Smooth muscle cell (in vitro differentiated cells): Measurements from ENCODE around the gene NOTCH3. TPM values are rescaled to one million over a fixed set of nuclear protein-coding genes. Genes with fewer than 3 reads are reported as not detected.

Experiments
- DNase-seq: peaks from one replicate; lab custom pipeline; 2025; ENCODE audit not compliant: unreplicated experiment; lab: John Stamatoyannopoulos, UW
- H2AFZ ChIP-seq: fragments of 200-600 bp; sonication (generic); 2 replicates; pipeline ENCODE4 v1.6.0; 2016; ENCODE audit warnings: antibody characterized with exemption, low read depth, mild to moderate bottlenecking
- H3F3A ChIP-seq: fragments of 200-600 bp; sonication (generic); 2 replicates; pipeline ENCODE4 v1.6.0; 2017; ENCODE audit warnings: antibody characterized with exemption, low read depth
- H3K27ac ChIP-seq: fragments of 200-600 bp; sonication (generic); 2 replicates; pipeline ENCODE4 v1.5.1; 2016; ENCODE audit warnings: low read depth, mild to moderate bottlenecking
- H3K27me3 ChIP-seq: fragments of 200-600 bp; sonication (generic); 2 replicates; pipeline ENCODE4 v1.6.1; 2016; ENCODE audit warnings: low read depth, mild to moderate bottlenecking
- H3K36me3 ChIP-seq: fragments of 200-600 bp; sonication (generic); 2 replicates; pipeline ENCODE4 v1.5.1; 2016; ENCODE audit warnings: low read depth
- H3K4me1 ChIP-seq: fragments of 200-600 bp; sonication (generic); 2 replicates; pipeline ENCODE4 v1.5.1; 2016; ENCODE audit warnings: low read depth
- H3K4me2 ChIP-seq: fragments of 200-600 bp; sonication (generic); 2 replicates; pipeline ENCODE4 v1.6.0; 2016; ENCODE audit warnings: mild to moderate bottlenecking
- H3K4me3 ChIP-seq: fragments of 200-600 bp; sonication (generic); 2 replicates; pipeline ENCODE4 v1.5.1; 2016; ENCODE audit warnings: mild to moderate bottlenecking
- H3K79me2 ChIP-seq: fragments of 200-600 bp; sonication (generic); 2 replicates; pipeline ENCODE4 v1.6.0; 2016; ENCODE audit warnings: low read depth, mild to moderate bottlenecking
- H3K9ac ChIP-seq: fragments of 200-600 bp; sonication (generic); 2 replicates; pipeline ENCODE4 v1.6.0; 2016; ENCODE audit warnings: low read depth
- H3K9me3 ChIP-seq: fragments of 200-600 bp; sonication (generic); replicated peaks from 2 replicates; pipeline ENCODE4 v1.5.1; 2016; ENCODE audit warnings: low read depth
- H4K20me1 ChIP-seq: fragments of 200-600 bp; sonication (generic); 2 replicates; pipeline ENCODE4 v1.6.0; 2016; ENCODE audit warnings: low read depth
- WGBS: methylation state at CpG from one replicate; pipeline ENCODE4 v1.1.7; 2016; ENCODE audit warnings: low lambda C conversion rate; 5-methylcytosine and 5-hydroxymethylcytosine counted together
- polyA plus RNA-seq: library from polyadenylated mRNA; unstranded; fragments of >200 nt; fragmentation: Nextera tagmentation; extraction: Ambion mirVana; gene quantifications from 2 replicates; pipeline ENCODE4 v1.2.1, GENCODE V29; 2016
- total RNA-seq: library from RNA; depleted of rRNA; stranded (reverse); fragments of >200 nt; gene quantifications from 2 replicates; pipeline ENCODE4 v1.2.3, GENCODE V29; 2014
- TF ChIP-seq, protein P1 (sequence below): fragments of 200-600 bp; sonication (generic); IDR thresholded peaks from 2 replicates; pipeline ENCODE4 v1.5.1; 2017; ENCODE audit warnings: borderline replicate concordance, mild to moderate bottlenecking, antibody characterized with exemption; ENCODE audit not compliant: insufficient read depth, poor library complexity, severe bottlenecking

NOTCH3 gene
- total and polyA plus RNA-seq, 2 experiments from 2014 or later = 72.0 to 92.5 TPM

DNA sequence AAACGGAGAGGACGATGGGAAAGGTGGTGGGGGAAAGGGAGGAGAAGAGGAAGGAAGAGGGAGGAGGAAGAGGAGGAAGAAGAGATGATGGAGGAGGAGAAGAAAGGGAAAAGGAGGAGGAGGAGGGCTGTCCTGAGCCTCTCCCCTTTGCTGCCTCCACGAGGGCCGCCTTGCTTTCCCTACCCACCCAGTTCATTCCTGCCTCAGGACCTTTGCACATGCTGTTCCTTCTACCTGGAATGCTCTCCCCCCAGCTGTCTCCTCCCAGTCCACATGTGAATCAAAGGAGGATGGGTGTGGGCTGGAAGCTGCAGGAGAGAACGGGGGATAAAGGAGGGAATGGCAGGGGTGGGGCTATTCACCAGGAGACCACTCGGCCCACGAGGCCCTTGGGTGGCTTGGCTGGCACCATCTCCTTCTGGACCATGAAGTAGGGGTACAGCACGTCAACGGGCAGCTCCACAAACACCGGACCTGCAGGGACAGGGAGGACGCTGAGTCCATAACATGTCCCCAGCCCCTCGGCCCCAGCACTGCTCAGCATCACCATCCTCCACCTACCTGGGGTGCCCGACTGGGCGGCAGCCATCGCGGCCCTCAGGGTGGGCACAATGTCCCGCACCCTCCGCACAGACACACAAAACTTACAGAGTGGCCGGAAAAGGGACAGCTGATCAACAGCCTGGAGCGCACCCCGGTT lies 78.3 kb downstream of the NOTCH3 start:
- TF ChIP-seq, protein P1, sequence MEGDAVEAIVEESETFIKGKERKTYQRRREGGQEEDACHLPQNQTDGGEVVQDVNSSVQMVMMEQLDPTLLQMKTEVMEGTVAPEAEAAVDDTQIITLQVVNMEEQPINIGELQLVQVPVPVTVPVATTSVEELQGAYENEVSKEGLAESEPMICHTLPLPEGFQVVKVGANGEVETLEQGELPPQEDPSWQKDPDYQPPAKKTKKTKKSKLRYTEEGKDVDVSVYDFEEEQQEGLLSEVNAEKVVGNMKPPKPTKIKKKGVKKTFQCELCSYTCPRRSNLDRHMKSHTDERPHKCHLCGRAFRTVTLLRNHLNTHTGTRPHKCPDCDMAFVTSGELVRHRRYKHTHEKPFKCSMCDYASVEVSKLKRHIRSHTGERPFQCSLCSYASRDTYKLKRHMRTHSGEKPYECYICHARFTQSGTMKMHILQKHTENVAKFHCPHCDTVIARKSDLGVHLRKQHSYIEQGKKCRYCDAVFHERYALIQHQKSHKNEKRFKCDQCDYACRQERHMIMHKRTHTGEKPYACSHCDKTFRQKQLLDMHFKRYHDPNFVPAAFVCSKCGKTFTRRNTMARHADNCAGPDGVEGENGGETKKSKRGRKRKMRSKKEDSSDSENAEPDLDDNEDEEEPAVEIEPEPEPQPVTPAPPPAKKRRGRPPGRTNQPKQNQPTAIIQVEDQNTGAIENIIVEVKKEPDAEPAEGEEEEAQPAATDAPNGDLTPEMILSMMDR = no peak
- peaks cover 19% of the 10 kb centered on the region for H3K79me2 ChIP-seq
- H3K27me3 ChIP-seq = no peaks in the 10 kb centered on the region
- peaks cover 4% of the 10 kb centered on the region for H3F3A ChIP-seq
- no peaks in the 10 kb centered on the region for H4K20me1 ChIP-seq
- H3K36me3 ChIP-seq = no peaks in the 10 kb centered on the region
- WGBS = 98% methylated on average over 21 of the region's 21 CpGs
- H3K4me2 ChIP-seq = no peak overlapping the region
- no peak overlapping the region for H3K9ac ChIP-seq
- no peak overlapping the region for H3K4me3 ChIP-seq
- peaks cover 7% of the 10 kb centered on the region for H3K4me1 ChIP-seq
- no peaks in the 10 kb centered on the region for H3K9me3 ChIP-seq
- H3K27ac ChIP-seq = no peak overlapping the region
- H2AFZ ChIP-seq = no peak overlapping the region
- no peak for DNase-seq

DNA sequence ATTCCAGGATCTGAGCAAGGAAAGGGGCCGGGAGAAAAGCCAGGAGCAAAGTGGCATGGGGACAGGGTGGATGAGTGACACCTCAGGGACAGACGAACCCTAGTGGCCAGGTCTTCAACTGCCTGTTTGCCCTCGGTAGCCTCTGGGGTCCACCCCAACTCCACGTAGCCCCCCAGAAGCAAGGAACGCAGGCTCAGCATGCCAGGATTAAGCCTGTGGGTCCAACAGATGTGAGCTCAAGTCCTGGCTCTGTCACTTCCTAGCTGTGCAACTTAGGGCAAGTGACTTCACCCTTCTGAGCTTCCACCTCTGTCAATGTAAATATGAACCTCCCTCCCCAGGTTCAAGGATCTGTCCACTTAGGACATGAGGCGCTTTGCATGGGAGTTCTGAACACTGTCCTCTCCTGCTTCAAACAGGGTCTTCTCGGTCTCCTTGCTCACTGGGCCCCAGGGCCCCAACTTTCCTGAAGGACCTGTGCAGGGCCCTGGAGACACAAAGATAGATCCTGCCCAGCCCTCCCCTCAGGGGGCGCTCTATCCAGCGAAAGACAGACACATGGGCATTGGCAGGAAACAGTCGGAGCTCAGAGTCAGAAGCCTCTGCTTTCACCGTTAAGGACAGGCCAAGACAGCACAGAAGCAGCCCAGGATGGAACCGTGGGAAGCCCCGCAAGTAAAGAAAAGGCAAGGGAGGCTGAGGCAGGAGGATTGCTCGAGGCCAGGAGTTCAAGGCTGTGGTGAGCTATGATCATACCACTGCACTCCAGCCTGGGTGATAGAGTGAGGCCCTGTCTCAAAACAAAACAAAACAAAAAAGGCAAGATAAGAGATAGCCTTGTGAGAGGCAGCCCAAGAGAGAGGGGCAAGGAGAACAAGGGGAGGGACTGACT lies 80.4 kb downstream of the NOTCH3 start:
- DNase-seq = no peak
- Histone ChIP-seq H3K79me2 (peaks cover 19% of the 10 kb centered on the region), H3K4me2 (no peak overlapping the region), H2AFZ (no peak overlapping the region), H3K27me3 (no peaks in the 10 kb centered on the region), H4K20me1 (peaks cover 3% of the 10 kb centered on the region), H3K27ac (no peak overlapping the region), H3K9me3 (no peaks in the 10 kb centered on the region), H3K36me3 (no peaks in the 10 kb centered on the region), H3K4me1 (no peaks in the 10 kb centered on the region), H3F3A (peaks cover 14% of the 10 kb centered on the region), H3K9ac (no peak overlapping the region), H3K4me3 (no peak overlapping the region)
- TF ChIP-seq, protein P1 = no peak
- 96% methylated on average over 14 of the region's 14 CpGs for WGBS

DNA sequence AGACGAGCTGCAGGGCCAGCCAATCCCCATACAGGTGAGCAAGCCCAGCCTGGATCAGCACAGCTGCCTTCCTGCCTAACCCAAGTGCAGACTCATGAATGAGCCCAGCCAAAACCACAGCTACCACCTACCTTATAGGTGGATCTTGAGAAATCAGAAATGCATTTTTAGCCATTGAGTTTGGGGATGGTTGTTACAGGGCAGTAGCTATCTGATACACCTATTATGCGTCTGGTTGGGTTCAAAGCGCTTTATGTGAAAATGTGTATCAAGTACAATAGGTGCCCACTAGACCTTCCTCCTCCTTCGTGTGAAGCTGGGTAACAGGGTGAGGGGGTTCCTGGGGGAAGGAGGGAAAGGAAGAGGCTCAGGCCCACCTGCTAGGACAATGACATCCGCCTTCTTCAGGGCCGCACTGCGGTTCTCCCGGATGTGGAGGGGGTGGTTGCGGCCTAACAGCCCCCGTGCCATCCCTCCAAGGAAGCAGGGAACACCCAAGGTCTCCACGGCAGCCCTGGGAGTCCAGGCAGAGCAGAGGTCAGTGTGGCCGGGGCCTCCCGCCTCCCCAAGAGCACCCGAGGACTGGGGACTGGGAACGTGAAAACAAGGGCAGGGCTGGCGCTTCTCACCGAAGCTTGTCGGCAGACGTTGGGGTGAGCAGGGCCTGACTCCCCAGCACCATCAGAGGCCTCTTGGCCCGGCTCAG lies 81.9 kb downstream of the NOTCH3 start:
- Histone ChIP-seq H3K9me3 (no peaks in the 10 kb centered on the region), H3K4me1 (no peaks in the 10 kb centered on the region), H3K4me3 (no peak overlapping the region), H2AFZ (no peak overlapping the region), H3K27ac (no peak overlapping the region), H3K27me3 (no peaks in the 10 kb centered on the region), H4K20me1 (peaks cover 11% of the 10 kb centered on the region), H3K79me2 (peaks cover 6% of the 10 kb centered on the region), H3K9ac (no peak overlapping the region), H3K4me2 (no peak overlapping the region), H3F3A (peaks cover 19% of the 10 kb centered on the region), H3K36me3 (no peaks in the 10 kb centered on the region)
- DNase-seq = no peak
- TF ChIP-seq, protein P1 = no peak
- 96% methylated on average over 20 of the region's 20 CpGs for WGBS
